Activated naive CD8-positive, alpha-beta T cell treated with anti-CD3 and anti-CD28 coated beads, Interleukin-2, amount 10 ng/mL, durations not matched to agents 7 days and 5 days (primary cell): ENCODE results near the gene VWCE. TPM values are rescaled to one million over a fixed set of nuclear protein-coding genes. Genes with fewer than 3 reads are reported as not detected.

Experiments
- ATAC-seq: fragments of 150-1000 bp; cut with Tn5 transposase; one replicate; pipeline ENCODE4 v1.10.0; 2021; ENCODE audit warnings: low read depth, moderate library complexity
- POLR2A ChIA-PET: fragments of 350-600 bp; sonication (Branson Sonifier 250); formaldehyde crosslinking; loops from one replicate; lab custom pipeline; 2021; ENCODE audit warnings: antibody characterized with exemption; lab: Charles Lee
- DNase-seq: peaks from one replicate; pipeline ENCODE4 v3.0.0; 2021
- H3K27ac Mint-ChIP-seq: one replicate; pipeline ENCODE4 v1.8.0; 2022; ENCODE audit warnings: mild to moderate bottlenecking, mixed read lengths
- H3K27me3 Mint-ChIP-seq: one replicate; pipeline ENCODE4 v1.8.0; 2022; ENCODE audit warnings: mild to moderate bottlenecking, moderate library complexity, mixed read lengths
- H3K36me3 Mint-ChIP-seq: one replicate; pipeline ENCODE4 v1.8.0; 2021; ENCODE audit warnings: mild to moderate bottlenecking, mixed read lengths
- H3K4me1 Mint-ChIP-seq: one replicate; pipeline ENCODE4 v1.8.0; 2021; ENCODE audit warnings: mixed read lengths
- H3K4me3 Mint-ChIP-seq: one replicate; pipeline ENCODE4 v1.8.0; 2022; ENCODE audit warnings: mild to moderate bottlenecking, moderate library complexity, mixed read lengths
- H3K9me3 Mint-ChIP-seq: one replicate; pipeline ENCODE4 v1.8.0; 2021; ENCODE audit warnings: mixed read lengths
- total RNA-seq, 2 experiments: library from RNA; stranded (reverse); gene quantifications; one replicate each; pipeline ENCODE4 v1.2.3, GENCODE V29; 2021

Gene VWCE
- total RNA-seq, 2 experiments from 2014 or later: 2.4 to 3.1 TPM

DNA sequence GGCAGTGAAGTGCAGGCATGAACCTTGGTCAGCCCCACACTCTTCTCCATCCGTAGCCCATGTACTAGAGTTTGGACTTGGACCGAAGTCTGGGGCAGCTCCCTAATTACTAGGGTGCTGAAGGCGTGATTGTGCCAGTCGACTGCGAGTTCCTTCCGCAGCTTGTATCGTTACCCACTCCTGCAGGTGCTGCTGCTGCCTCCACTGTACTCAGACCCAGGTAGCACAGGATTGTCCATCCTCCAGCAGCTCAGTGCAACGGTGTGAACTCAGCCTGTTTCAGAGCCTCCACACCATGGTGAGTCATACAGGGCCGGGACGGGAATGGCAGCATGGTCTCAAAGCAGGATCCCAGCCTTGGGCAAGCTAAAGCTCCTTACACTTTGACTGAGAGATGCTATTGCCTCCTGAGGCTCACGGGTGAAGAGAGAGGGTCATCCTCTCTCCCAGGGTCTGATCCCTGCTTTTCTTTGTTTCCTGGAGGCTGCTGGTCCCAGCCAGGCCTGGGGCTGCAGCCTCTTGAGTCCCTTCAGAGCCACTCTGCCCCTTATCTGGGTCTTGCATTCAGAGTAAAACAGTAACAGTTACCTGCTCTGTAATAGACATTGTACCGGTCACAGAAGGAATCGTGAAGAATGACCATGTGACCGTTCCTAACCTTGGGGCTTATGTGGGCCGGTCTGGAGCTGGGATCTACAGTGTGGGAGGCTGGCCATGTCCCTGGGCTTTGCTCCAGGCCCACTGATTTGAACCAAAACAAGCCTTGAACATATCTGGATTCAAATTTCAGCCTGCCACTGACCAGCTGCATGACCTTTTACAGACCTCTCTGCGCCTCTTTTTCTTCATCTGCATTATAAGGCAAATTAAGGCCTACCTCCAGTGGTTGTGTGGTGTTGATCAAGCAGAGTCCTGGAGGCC lies 39.6 kb upstream of the VWCE start:
- no peak for DNase-seq
- peak overlapping the region; percentile 99 for H3K27ac Mint-ChIP-seq
- H3K4me1 Mint-ChIP-seq: peaks cover 53% of the 10 kb centered on the region
- H3K36me3 Mint-ChIP-seq: peaks cover 3% of the 10 kb centered on the region
- H3K27me3 Mint-ChIP-seq: no peaks in the 10 kb centered on the region
- POLR2A ChIA-PET: interaction anchor here (0.9 to 2.9 kb wide), 11 partner anchors 12 to 113 kb away, joined by 3 to 36 read pairs (median 5); partner anchors contain the start of genes CPSF7, CYB561A3, SDHAF2 and TMEM138
- peak overlapping the region; percentile 98 for H3K4me3 Mint-ChIP-seq
- H3K9me3 Mint-ChIP-seq: no peaks in the 10 kb centered on the region
- ATAC-seq: no peak

DNA sequence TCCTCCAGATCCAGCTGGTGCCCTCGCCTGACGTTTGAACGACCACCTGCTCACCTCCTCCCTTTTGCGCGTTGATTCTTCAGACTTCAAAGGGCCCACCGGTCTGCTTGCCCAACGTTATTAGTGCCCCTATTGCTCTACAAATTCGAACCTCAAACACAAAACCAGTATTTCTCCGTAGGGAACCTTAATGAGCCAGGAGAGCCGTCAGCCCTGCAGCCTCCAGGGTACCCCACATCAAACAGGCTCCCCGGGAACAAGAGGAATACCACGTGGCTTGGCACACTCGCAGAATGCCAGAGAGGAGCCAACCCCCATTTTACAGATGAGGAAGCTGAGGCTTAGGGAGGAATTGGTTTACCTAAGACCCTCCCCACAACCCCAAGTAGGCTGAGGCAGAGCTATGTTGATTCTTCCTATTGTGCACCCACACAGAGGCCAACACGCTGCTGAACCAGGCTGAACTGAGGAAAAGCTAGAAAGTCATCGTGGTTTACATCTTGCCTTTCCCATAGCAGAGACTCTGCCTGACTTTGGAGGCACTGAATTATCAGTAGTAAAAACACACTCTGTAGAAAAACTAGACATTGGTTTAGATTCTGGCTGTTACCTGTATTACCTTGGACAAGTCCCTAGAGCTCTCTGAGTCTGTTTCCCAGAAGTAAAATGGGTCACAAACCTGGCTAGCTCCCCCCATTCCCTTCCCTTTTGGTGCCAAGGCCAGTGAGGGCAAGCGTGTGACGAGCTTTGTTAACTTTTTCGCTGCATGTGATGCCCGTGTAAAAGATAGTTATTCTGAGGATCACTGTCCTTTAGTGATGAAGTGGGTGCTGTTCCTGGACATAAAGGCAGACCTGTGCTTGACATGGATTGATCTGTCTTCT lies 38.7 kb upstream of the VWCE start:
- Mint-ChIP-seq H3K27me3 (no peaks in the 10 kb centered on the region), H3K27ac (peak overlapping the region; percentile 99), H3K4me3 (peak overlapping the region; percentile 98), H3K36me3 (peaks cover 8% of the 10 kb centered on the region), H3K9me3 (no peaks in the 10 kb centered on the region), H3K4me1 (peaks cover 54% of the 10 kb centered on the region)
- POLR2A ChIA-PET: interaction anchor here (0.9 to 2.9 kb wide), 10 partner anchors 13 to 114 kb away, joined by 3 to 26 read pairs (median 6); partner anchors contain the start of genes CPSF7, CYB561A3, SDHAF2 and TMEM138
- DNase-seq: no peak
- ATAC-seq: no peak

DNA sequence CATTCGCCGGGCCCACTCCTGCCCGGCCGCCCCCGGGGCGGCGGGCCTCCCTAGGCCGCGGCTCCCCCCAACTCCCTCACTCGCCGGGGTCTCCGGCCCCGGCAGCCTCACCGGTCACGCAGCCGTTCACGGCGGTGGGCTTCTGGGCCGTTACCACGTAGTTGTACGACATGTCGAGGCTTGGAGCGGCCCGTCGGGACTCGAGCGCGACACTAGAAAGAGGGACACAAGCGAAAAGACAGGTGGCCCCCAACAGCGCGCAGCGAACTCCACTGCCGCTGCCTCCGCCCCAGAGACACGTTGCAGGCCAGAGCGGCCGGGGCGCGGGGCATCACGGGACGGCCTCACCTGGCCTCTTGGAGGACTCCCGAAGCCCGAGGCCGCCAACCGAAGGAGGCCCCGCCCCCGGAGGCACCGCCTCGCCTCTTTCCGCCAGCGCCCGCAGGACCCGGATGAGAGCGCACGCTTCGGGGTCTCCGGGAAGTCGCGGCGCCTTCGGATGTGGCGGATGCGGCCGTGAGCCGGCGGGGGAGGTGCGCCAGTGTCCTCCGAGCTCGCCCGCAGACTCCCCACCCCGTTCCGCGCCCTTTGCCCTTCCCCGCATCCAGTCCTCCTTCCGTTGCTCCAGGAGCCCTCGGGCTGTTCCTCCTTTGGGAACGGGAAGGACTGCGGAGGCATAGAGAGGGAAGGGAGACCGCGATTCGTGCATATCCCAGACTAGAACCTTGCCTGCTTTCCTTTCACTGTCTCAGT lies 37.9 kb upstream of the VWCE start, which contains the start of the genes DDB1 and TKFC:
TSS of gene DDB1 (minus strand) at position 309 of the 753 bp plus-strand sequence. CDS start at position 172, 137 bp downstream.
TSS of gene TKFC (plus strand) at position 432 of the 753 bp plus-strand sequence. CDS start 1,501 bp downstream, outside the sequence.
- H3K36me3 Mint-ChIP-seq: peaks cover 8% of the 10 kb centered on the region
- H3K4me1 Mint-ChIP-seq: peaks cover 59% of the 10 kb centered on the region
- H3K9me3 Mint-ChIP-seq: no peaks in the 10 kb centered on the region
- POLR2A ChIA-PET: interaction anchor here (1.1 to 2.9 kb wide), 8 partner anchors 23 to 114 kb away, joined by 3 to 26 read pairs (median 6); partner anchors contain the start of genes CPSF7, CYB561A3, SDHAF2 and TMEM138
- no peaks in the 10 kb centered on the region for H3K27me3 Mint-ChIP-seq
- peak within 1 kb of the TSS; percentile 98 for H3K4me3 Mint-ChIP-seq
- DNase-seq: peak; percentile 99
- peak; percentile 93 for ATAC-seq
- peak within 1 kb of the TSS; percentile 99 for H3K27ac Mint-ChIP-seq

DNA sequence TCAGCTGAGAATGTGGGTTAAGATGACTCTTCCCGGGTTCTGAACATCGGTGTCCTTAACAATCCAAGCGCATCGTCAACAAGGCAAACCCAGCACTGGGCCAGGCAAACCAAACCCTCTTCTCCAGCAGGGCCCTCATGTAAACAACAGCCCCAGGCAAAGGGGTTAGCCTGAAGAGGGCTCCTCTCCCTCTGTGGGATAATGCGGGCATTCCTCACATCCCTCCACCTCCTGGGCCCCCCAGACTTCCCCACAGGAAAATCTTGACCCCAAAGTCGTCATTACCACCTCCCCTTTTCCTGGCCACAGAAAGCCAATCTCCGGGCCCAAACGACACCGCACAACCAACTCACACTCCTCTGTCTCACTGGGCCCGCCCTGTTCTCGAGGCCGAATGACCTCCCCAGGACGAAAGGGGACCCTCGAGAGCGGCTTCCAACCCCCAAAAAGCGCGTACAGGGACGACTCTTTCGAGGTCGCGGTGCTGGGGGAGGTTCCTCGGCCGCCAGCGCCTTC lies 37.2 kb upstream of the VWCE start:
- POLR2A ChIA-PET: interaction anchor here (1.1 kb wide), 1 partner anchor 29 kb away, joined by 9 read pairs; the partner anchor contains the start of genes CYB561A3 and TMEM138
- Mint-ChIP-seq H3K27me3 (no peaks in the 10 kb centered on the region), H3K4me1 (peaks cover 62% of the 10 kb centered on the region), H3K4me3 (peak overlapping the region; percentile 98), H3K36me3 (peaks cover 13% of the 10 kb centered on the region), H3K9me3 (no peaks in the 10 kb centered on the region), H3K27ac (peak overlapping the region; percentile 88)
- ATAC-seq (no peak), DNase-seq (no peak)

DNA sequence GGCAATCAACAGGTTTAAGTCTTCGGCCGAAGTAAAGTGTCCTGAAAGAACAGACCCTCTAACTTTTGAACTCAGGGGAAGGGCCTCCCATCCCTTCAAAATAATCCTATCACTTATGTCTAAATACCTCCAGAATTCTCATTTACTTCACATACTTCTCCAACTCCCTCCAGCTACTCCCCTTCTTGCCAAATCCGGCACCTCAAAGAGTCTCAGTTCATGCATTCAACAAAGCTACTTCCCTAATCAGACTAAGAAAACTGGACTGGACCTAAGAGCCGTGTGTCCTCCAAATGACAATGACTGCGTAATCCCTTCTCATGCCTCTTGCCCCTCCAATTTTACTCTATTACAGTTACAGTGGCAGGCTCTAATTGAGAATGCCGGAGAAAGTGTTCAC lies 36.5 kb upstream of the VWCE start:
- Mint-ChIP-seq H3K4me3 (peak overlapping the region; percentile 98), H3K27me3 (no peaks in the 10 kb centered on the region), H3K4me1 (peaks cover 56% of the 10 kb centered on the region), H3K9me3 (no peaks in the 10 kb centered on the region), H3K36me3 (peaks cover 13% of the 10 kb centered on the region), H3K27ac (peak overlapping the region; percentile 88)
- DNase-seq (no peak), ATAC-seq (no peak)
- POLR2A ChIA-PET: interaction anchor here (0.8 to 1.3 kb wide), 3 partner anchors 9 to 61 kb away, joined by 3 to 9 read pairs (median 3); partner anchors contain the start of genes CYB561A3, TMEM138 and TMEM216

DNA sequence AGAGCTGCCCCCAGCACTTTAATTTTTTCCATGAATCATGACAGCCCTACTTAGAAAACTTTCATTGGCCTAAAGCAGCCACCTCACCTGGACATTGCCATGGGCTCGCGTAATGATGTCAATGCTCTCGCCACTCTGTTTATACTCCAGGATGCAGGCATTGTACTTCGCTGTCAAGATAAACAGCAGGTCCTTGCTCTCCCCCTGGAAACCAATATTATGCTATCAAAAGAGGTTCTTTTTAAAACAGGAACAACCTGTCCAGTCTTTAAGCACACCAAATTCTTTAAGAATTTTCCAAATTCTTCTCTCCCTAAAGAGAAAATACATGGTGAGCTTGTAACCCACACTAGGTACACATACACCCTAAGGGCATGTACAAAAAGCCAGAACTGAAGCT lies 34.8 kb upstream of the VWCE start:
- H3K4me3 Mint-ChIP-seq: no peak overlapping the region
- no peaks in the 10 kb centered on the region for H3K27me3 Mint-ChIP-seq
- POLR2A ChIA-PET: no interaction called here
- no peak for DNase-seq
- H3K36me3 Mint-ChIP-seq: peaks cover 21% of the 10 kb centered on the region
- H3K4me1 Mint-ChIP-seq: peaks cover 45% of the 10 kb centered on the region
- no peak overlapping the region for H3K27ac Mint-ChIP-seq
- no peaks in the 10 kb centered on the region for H3K9me3 Mint-ChIP-seq
- no peak for ATAC-seq

DNA sequence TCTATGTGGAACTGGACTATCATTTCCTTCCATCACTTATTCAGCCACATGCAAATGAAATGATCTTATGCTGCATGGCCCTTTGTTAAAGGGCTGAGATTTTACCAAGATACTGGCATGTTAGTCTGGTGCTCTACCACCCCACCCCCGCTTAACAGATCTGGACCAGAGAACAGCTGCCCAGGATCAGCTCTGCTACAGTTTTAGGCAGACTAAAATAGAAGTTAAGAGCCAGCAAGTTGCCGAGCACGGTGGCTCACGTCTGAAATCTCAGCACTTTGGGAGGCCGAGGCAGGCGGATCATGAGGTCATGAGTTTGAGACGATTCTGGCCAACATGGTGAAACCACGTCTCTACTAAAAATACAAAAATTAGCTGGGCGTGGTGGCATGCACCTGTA lies 33.2 kb upstream of the VWCE start:
- H3K27me3 Mint-ChIP-seq: no peaks in the 10 kb centered on the region
- DNase-seq (no peak), ATAC-seq (no peak)
- H3K4me1 Mint-ChIP-seq: peaks cover 34% of the 10 kb centered on the region
- no peaks in the 10 kb centered on the region for H3K9me3 Mint-ChIP-seq
- peaks cover 27% of the 10 kb centered on the region for H3K36me3 Mint-ChIP-seq
- POLR2A ChIA-PET: no interaction called here
- no peak overlapping the region for H3K4me3 Mint-ChIP-seq
- no peak overlapping the region for H3K27ac Mint-ChIP-seq

DNA sequence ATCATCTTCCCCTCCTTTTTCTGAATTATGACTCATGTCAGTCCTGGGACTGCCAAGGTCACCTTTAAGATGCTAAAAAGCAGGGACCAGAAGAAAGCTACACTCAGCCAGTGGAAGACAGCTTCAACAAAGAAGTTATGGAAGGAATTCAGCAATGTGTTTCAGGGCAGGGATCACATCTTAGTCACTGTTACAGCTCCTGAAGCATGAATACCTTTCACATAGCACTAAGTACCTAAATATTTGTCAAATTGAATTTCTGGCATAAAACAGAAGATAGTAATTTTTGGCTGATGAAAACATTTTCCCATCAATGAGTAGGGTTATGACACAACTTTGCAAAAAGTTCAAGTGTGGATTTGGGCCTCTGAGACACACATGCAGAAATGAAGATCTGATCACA lies 32.6 kb upstream of the VWCE start:
- H3K4me3 Mint-ChIP-seq: no peak overlapping the region
- no peaks in the 10 kb centered on the region for H3K27me3 Mint-ChIP-seq
- DNase-seq: no peak
- H3K4me1 Mint-ChIP-seq: peaks cover 33% of the 10 kb centered on the region
- H3K36me3 Mint-ChIP-seq: peaks cover 33% of the 10 kb centered on the region
- H3K9me3 Mint-ChIP-seq: no peaks in the 10 kb centered on the region
- ATAC-seq: no peak
- POLR2A ChIA-PET: no interaction called here
- H3K27ac Mint-ChIP-seq: peak overlapping the region; percentile 35

DNA sequence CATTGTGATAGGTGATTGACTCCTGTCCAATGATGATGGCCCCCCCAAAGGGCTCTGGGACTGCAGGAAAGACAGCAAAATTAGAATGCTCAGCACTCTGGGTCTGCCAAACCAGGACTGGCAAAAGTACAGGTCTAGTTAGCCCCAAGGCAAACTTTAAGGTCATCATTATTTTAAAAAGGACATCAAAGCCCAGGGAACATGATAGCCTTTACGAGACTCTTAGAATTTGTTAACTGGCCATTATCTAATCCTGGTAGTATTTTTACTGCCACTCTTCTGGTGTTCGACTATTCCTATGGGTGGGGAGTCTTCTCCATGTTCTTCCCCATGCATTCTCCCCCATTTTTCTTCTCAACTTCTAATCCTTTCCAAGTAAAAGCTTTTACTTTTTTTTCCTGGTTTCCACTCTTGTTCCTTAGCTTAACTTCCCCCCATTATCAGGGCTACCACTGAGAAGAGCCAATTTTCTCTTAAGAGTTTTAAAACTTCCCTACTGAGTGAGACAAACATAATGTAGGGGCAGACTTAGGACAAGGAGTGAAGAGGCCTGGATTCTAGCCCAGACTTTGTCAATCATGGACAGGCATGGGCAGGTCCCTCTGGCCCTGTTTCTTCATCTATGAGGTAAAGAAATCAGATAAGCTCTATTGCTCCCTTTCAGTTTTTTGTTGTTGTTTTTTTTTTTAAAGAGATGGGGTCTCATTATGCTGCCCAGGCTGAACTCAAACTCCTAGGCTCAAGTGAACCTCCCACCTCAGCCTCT lies 30.7 kb upstream of the VWCE start:
- Mint-ChIP-seq H3K4me1 (peaks cover 16% of the 10 kb centered on the region), H3K27me3 (no peaks in the 10 kb centered on the region), H3K4me3 (no peak overlapping the region), H3K27ac (no peak overlapping the region), H3K36me3 (peaks cover 43% of the 10 kb centered on the region), H3K9me3 (no peaks in the 10 kb centered on the region)
- DNase-seq (no peak), ATAC-seq (no peak)
- POLR2A ChIA-PET: no interaction called here

DNA sequence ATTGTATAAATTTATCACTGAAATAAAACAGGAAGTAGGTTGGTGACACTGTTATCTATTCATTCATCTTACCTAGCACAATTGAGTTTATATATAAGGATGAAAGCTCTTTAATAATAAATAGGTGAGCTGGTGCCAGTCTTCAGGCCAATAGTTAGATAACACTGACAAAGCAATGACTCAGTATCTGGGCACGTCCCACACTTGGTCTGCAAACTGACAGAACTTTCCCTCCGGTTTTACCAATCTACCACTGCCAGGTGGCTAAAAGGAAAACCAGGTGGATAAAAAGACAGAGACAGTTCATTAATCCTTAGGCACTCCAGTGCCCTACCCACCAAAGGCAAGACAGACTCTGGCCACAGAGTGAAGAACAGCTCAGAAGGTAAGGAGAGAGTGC lies 20.1 kb upstream of the VWCE start:
- no peak for ATAC-seq
- no peak overlapping the region for H3K4me3 Mint-ChIP-seq
- no peaks in the 10 kb centered on the region for H3K9me3 Mint-ChIP-seq
- peaks cover 26% of the 10 kb centered on the region for H3K36me3 Mint-ChIP-seq
- H3K27ac Mint-ChIP-seq: no peak overlapping the region
- no peaks in the 10 kb centered on the region for H3K27me3 Mint-ChIP-seq
- POLR2A ChIA-PET: interaction anchor here (1.1 kb wide), 1 partner anchor 25 kb away, joined by 4 read pairs; no protein-coding TSS in a partner anchor
- no peak for DNase-seq
- no peaks in the 10 kb centered on the region for H3K4me1 Mint-ChIP-seq

DNA sequence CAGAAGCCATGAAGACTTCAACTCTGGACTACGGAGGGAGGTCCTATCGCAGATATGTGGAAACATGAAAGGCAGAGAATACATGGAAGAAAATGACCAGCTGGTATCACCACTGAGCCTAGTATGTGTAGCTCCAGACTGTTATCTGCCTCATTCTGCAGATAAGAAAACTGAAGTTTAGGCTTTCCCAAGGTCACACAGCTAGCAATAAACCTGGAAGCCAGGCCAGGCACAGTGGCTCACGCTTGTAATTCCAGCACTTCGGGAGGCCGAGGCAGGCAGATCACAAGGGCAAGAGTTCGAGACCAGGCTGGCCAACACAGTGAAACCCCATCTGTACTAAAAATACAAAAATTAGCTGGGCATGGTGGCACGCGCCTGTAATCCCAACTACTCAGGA lies 15.6 kb upstream of the VWCE start:
- POLR2A ChIA-PET: interaction anchor here (0.7 kb wide), 1 partner anchor 17 kb away, joined by 3 read pairs; no protein-coding TSS in a partner anchor
- H3K9me3 Mint-ChIP-seq: no peaks in the 10 kb centered on the region
- ATAC-seq (no peak), DNase-seq (no peak)
- no peak overlapping the region for H3K4me3 Mint-ChIP-seq
- no peaks in the 10 kb centered on the region for H3K27me3 Mint-ChIP-seq
- peaks cover 19% of the 10 kb centered on the region for H3K36me3 Mint-ChIP-seq
- no peak overlapping the region for H3K27ac Mint-ChIP-seq
- H3K4me1 Mint-ChIP-seq: no peaks in the 10 kb centered on the region
